Measurements from ENCODE around the gene CHRM1.
"Not testable (repeated sequence)": the region's sequence is repeated elsewhere in the genome, so short reads cannot be mapped to it uniquely, and the experiment has no call there.

CHRM1 gene

GRCh38 chr11:62874851-62875250 lies 46.3 kb downstream of the CHRM1 start:
- DNase-seq = no peak

- DNase-seq = no peak
These were observed 55.5 kb downstream of the CHRM1 start for GRCh38 chr11:62865635-62866034.

- DNase-seq = no peak
These were observed 57.4 kb downstream of the CHRM1 start for GRCh38 chr11:62863687-62864335.

- not testable (repeated sequence) for DNase-seq
These were observed 59.5 kb downstream of the CHRM1 start for GRCh38 chr11:62861564-62862192.

GRCh38 chr11:62860835-62861563 lies 60.2 kb downstream of the CHRM1 start:
- DNase-seq = no peak

- DNase-seq = not testable (repeated sequence)
These were observed 61.9 kb downstream of the CHRM1 start for GRCh38 chr11:62859281-62859703.
